Stomach (tissue), 4 donors: ENCODE measurements around the gene TOMM40.
"Not testable (repeated sequence)": the region's sequence is repeated elsewhere in the genome, so short reads cannot be mapped to it uniquely, and the experiment has no call there.

Source experiments
- CTCF ChIP-seq, 7 experiments: fragments of 450-650 bp in 4 of 7; fragments of 200-600 bp in 3 of 7; sonication (generic) in 3 of 7; IDR thresholded peaks; one replicate each; pipeline ENCODE4 v1.5.1; 2016 to 2019; ENCODE audit warnings: antibody characterized with exemption in 7 of 7, control low read depth in 2 of 7, mild to moderate bottlenecking in 1 of 7
- POLR2AphosphoS5 ChIP-seq, 3 donors: sonication (generic); formaldehyde crosslinking; IDR thresholded peaks; one replicate each; pipeline ENCODE4 v1.6.1; 2016; ENCODE audit warnings: antibody characterized with exemption in 3 of 3

GRCh38 chr19:44882619-44883397 lies 8.2 kb upstream of the TOMM40 start:
- TF ChIP-seq CTCF, POLR2AphosphoS5 (IDR thresholded peaks at IDR 0.05): not testable (repeated sequence)
